ENCODE data around the gene PTGER3.
"Not testable (repeated sequence)": the region's sequence is repeated elsewhere in the genome, so short reads cannot be mapped to it uniquely, and the experiment has no call there.

PTGER3 gene

GRCh38 chr1:70987497-70987896 lies 60.1 kb downstream of the PTGER3 start:
- no peak for TF ChIP-seq EZH2 (IDR thresholded peaks at IDR 0.05)
- TF ChIP-seq POLR2AphosphoS5 (IDR thresholded peaks at IDR 0.05; ENCODE audit: borderline replicate concordance, low read depth, low read length) = no peak
- TF ChIP-seq FOXP2 (optimal IDR thresholded peaks at IDR 0.05; ENCODE audit: control extremely low read depth, extremely low read length, insufficient read depth) = no peak
- DNase-seq (ENCODE audit: low read depth, low spot score) = no peak

GRCh38 chr1:70985776-70986225 lies 61.8 kb downstream of the PTGER3 start:
- not testable (repeated sequence) for H3K9ac ChIP-seq (ENCODE audit: insufficient read length); DNase-seq (ENCODE audit: low read depth, low spot score); H3K9me3 ChIP-seq (ENCODE audit: low read depth, low read length); H3K4me3 ChIP-seq
- Histone ChIP-seq H3K27ac (peak overlapping the region; percentile 30; the same call in 1 of the 2 replicates), H3K36me3 (ENCODE audit: insufficient read depth, low read length) (peaks cover 42% of the 10 kb centered on the region)

More at GRCh38 chr1:70987497-70987896, 60.1 kb downstream of the PTGER3 start:
- no peak overlapping the region for H3K4me3 ChIP-seq
- peak overlapping the region; percentile 46; the same call in 1 of the 2 replicates for H3K27ac ChIP-seq
- peaks cover 45% of the 10 kb centered on the region for H3K36me3 ChIP-seq (ENCODE audit: insufficient read depth, low read length)
- H3K9ac ChIP-seq (ENCODE audit: insufficient read length) = no peak overlapping the region
- H3K9me3 ChIP-seq (ENCODE audit: low read depth, low read length) = no peaks in the 10 kb centered on the region

- not testable (repeated sequence) for H3K4me3 ChIP-seq; H3K9ac ChIP-seq (ENCODE audit: insufficient read length); DNase-seq (ENCODE audit: low read depth, low spot score); H3K9me3 ChIP-seq (ENCODE audit: low read depth, low read length)
- H3K27ac ChIP-seq = 0 out of 2 replicates have a peak overlapping the region, but pooled peaks have one; percentile 30
- H3K36me3 ChIP-seq (ENCODE audit: insufficient read depth, low read length) = peaks cover 38% of the 10 kb centered on the region
These were observed 62.3 kb downstream of the PTGER3 start for GRCh38 chr1:70985278-70985677.

GRCh38 chr1:70980361-70980760 lies 67.3 kb downstream of the PTGER3 start:
- H3K9me3 ChIP-seq (ENCODE audit: low read depth, low read length) = no peaks in the 10 kb centered on the region
- H3K9ac ChIP-seq (ENCODE audit: insufficient read length) = no peak overlapping the region
- H3K36me3 ChIP-seq (ENCODE audit: insufficient read depth, low read length) = peaks cover 41% of the 10 kb centered on the region
- H3K27ac ChIP-seq = peak overlapping the region; percentile 91
- peak overlapping the region; percentile 67 for H3K4me3 ChIP-seq
- TF ChIP-seq FOXP2 (optimal IDR thresholded peaks at IDR 0.05; ENCODE audit: control extremely low read depth, extremely low read length, insufficient read depth) = no peak
- DNase-seq (ENCODE audit: low read depth, low spot score) = no peak

- peaks cover 45% of the 10 kb centered on the region for H3K36me3 ChIP-seq (ENCODE audit: insufficient read depth, low read length)
- no peaks in the 10 kb centered on the region for H3K9me3 ChIP-seq (ENCODE audit: low read depth, low read length)
- peak overlapping the region; percentile 67 for H3K4me3 ChIP-seq
- TF ChIP-seq EZH2 (IDR thresholded peaks at IDR 0.05) (no peak), FOXP2 (optimal IDR thresholded peaks at IDR 0.05; ENCODE audit: control extremely low read depth, extremely low read length, insufficient read depth) (no peak), POLR2AphosphoS5 (IDR thresholded peaks at IDR 0.05; ENCODE audit: borderline replicate concordance, low read depth, low read length) (no peak)
- H3K9ac ChIP-seq (ENCODE audit: insufficient read length) = peak overlapping the region; percentile 71
- DNase-seq (ENCODE audit: low read depth, low spot score) = no peak
- H3K27ac ChIP-seq = peak overlapping the region; percentile 91
These were observed 67.7 kb downstream of the PTGER3 start for GRCh38 chr1:70979881-70980280.

- Histone ChIP-seq H3K4me3 (peak overlapping the region; percentile 67), H3K27ac (peak overlapping the region; percentile 91), H3K9me3 (ENCODE audit: low read depth, low read length) (no peaks in the 10 kb centered on the region), H3K36me3 (ENCODE audit: insufficient read depth, low read length) (peaks cover 51% of the 10 kb centered on the region), H3K9ac (ENCODE audit: insufficient read length) (peak overlapping the region; percentile 71)
- no peak for TF ChIP-seq POLR2AphosphoS5 (IDR thresholded peaks at IDR 0.05; ENCODE audit: borderline replicate concordance, low read depth, low read length)
- no peak for TF ChIP-seq EZH2 (IDR thresholded peaks at IDR 0.05)
- TF ChIP-seq FOXP2 (optimal IDR thresholded peaks at IDR 0.05; ENCODE audit: control extremely low read depth, extremely low read length, insufficient read depth) = no peak
- no peak for DNase-seq (ENCODE audit: low read depth, low spot score)
These were observed 68.3 kb downstream of the PTGER3 start for GRCh38 chr1:70979313-70979712.

- peak; percentile 71 for DNase-seq (ENCODE audit: low read depth, low spot score)
- Histone ChIP-seq H3K4me3 (peak overlapping the region; percentile 67), H3K9ac (ENCODE audit: insufficient read length) (peak overlapping the region; percentile 71), H3K27ac (peak overlapping the region; percentile 91), H3K9me3 (ENCODE audit: low read depth, low read length) (no peaks in the 10 kb centered on the region), H3K36me3 (ENCODE audit: insufficient read depth, low read length) (peaks cover 53% of the 10 kb centered on the region)
- TF ChIP-seq FOXP2 (optimal IDR thresholded peaks at IDR 0.05; ENCODE audit: control extremely low read depth, extremely low read length, insufficient read depth) = no peak
- TF ChIP-seq EZH2 (IDR thresholded peaks at IDR 0.05) = no peak
- no peak; the same call in 1 of the 2 replicates for TF ChIP-seq POLR2AphosphoS5 (IDR thresholded peaks at IDR 0.05; ENCODE audit: borderline replicate concordance, low read depth, low read length)
These were observed 69.0 kb downstream of the PTGER3 start for GRCh38 chr1:70978623-70979022.

GRCh38 chr1:70977575-70977974 lies 70.0 kb downstream of the PTGER3 start:
- H3K36me3 ChIP-seq (ENCODE audit: insufficient read depth, low read length) = peaks cover 52% of the 10 kb centered on the region
- H3K4me3 ChIP-seq = no peak overlapping the region
- H3K9me3 ChIP-seq (ENCODE audit: low read depth, low read length) = no peaks in the 10 kb centered on the region
- no peak for TF ChIP-seq EZH2 (IDR thresholded peaks at IDR 0.05)
- no peak for TF ChIP-seq FOXP2 (optimal IDR thresholded peaks at IDR 0.05; ENCODE audit: control extremely low read depth, extremely low read length, insufficient read depth)
- TF ChIP-seq POLR2AphosphoS5 (IDR thresholded peaks at IDR 0.05; ENCODE audit: borderline replicate concordance, low read depth, low read length) = no peak
- no peak for DNase-seq (ENCODE audit: low read depth, low spot score)
- no peak overlapping the region for H3K9ac ChIP-seq (ENCODE audit: insufficient read length)
- no peak overlapping the region; the same call in 1 of the 2 replicates for H3K27ac ChIP-seq

- H3K9ac ChIP-seq (ENCODE audit: insufficient read length) = no peak overlapping the region
- peak overlapping the region; percentile 56 for H3K27ac ChIP-seq
These were observed 70.6 kb downstream of the PTGER3 start for GRCh38 chr1:70977041-70977440.

More at GRCh38 chr1:70977041-70977440, 70.6 kb downstream of the PTGER3 start:
- TF ChIP-seq FOXP2 (optimal IDR thresholded peaks at IDR 0.05; ENCODE audit: control extremely low read depth, extremely low read length, insufficient read depth) = no peak
- TF ChIP-seq POLR2AphosphoS5 (IDR thresholded peaks at IDR 0.05; ENCODE audit: borderline replicate concordance, low read depth, low read length) = no peak
- no peak for TF ChIP-seq EZH2 (IDR thresholded peaks at IDR 0.05)
- no peaks in the 10 kb centered on the region for H3K9me3 ChIP-seq (ENCODE audit: low read depth, low read length)
- H3K36me3 ChIP-seq (ENCODE audit: insufficient read depth, low read length) = peaks cover 51% of the 10 kb centered on the region
- no peak overlapping the region for H3K4me3 ChIP-seq
- DNase-seq (ENCODE audit: low read depth, low spot score) = no peak

All from SK-N-MC (cell line).